AG09309 (cell line): ENCODE data around the gene SMTNL1.
"Not testable (repeated sequence)": the region's sequence is repeated elsewhere in the genome, so short reads cannot be mapped to it uniquely, and the experiment has no call there.

Experiments used
- DNase-seq: peaks from one replicate; pipeline ENCODE4 v3.0.0-alpha.2; 2010; ENCODE audit warnings: low read depth
- H3K4me3 ChIP-seq: 2 replicates; pipeline ENCODE4 v1.5.1; 2011; ENCODE audit warnings: mild to moderate bottlenecking, low read depth, low read length, moderate library complexity; ENCODE audit not compliant: control insufficient read depth
- CTCF ChIP-seq: IDR thresholded peaks from 2 replicates; pipeline ENCODE4 v1.5.1; 2011; ENCODE audit warnings: mild to moderate bottlenecking, low read depth, low read length, inconsistent platforms; ENCODE audit not compliant: insufficient read depth, control insufficient read depth; ENCODE audit errors: missing control alignments

SMTNL1 gene

GRCh38 chr11:57529012-57529411 is 8.4 kb upstream of the SMTNL1 start:
- DNase-seq = no peak
- no peak for TF ChIP-seq CTCF
- no peak overlapping the region for H3K4me3 ChIP-seq

- H3K4me3 ChIP-seq = peak overlapping the region; percentile 94
- DNase-seq = no peak
- TF ChIP-seq CTCF = no peak
Observed at GRCh38 chr11:57530215-57530595, 7.2 kb upstream of the SMTNL1 start.

GRCh38 chr11:57530596-57531507 is 6.5 kb upstream of the SMTNL1 start, which contains the start of gene TIMM10:
Gene TIMM10 (minus strand): TSS chr11:57530754. CDS start chr11:57530189, 565 bp downstream.
- DNase-seq = peak; percentile 80
- no peak for TF ChIP-seq CTCF
- H3K4me3 ChIP-seq = peak within 1 kb of the TSS; percentile 94

GRCh38 chr11:57534449-57534848 is 2.9 kb upstream of the SMTNL1 start:
- DNase-seq, H3K4me3 ChIP-seq: not testable (repeated sequence)

- no peak for DNase-seq
- H3K4me3 ChIP-seq = no peak overlapping the region
Observed at GRCh38 chr11:57539342-57539741, 1.9 kb downstream of the SMTNL1 start.

GRCh38 chr11:57541169-57541568 is 3.8 kb downstream of the SMTNL1 start:
- H3K4me3 ChIP-seq = no peak overlapping the region
- no peak for DNase-seq
- no peak for TF ChIP-seq CTCF

More at GRCh38 chr11:57539342-57539741, 1.9 kb downstream of the SMTNL1 start:
- no peak for TF ChIP-seq CTCF

GRCh38 chr11:57542582-57542981 is 5.2 kb downstream of the SMTNL1 start:
- DNase-seq = no peak
- no peak for TF ChIP-seq CTCF
- no peak overlapping the region for H3K4me3 ChIP-seq
